NCI-H446 (cell line): ENCODE measurements around the gene METTL2B.

Source experiments
- DNase-seq, 2 experiments: peaks; one replicate each; lab custom pipeline; 2025; lab: John Stamatoyannopoulos, UW

The METTL2B gene

DNA sequence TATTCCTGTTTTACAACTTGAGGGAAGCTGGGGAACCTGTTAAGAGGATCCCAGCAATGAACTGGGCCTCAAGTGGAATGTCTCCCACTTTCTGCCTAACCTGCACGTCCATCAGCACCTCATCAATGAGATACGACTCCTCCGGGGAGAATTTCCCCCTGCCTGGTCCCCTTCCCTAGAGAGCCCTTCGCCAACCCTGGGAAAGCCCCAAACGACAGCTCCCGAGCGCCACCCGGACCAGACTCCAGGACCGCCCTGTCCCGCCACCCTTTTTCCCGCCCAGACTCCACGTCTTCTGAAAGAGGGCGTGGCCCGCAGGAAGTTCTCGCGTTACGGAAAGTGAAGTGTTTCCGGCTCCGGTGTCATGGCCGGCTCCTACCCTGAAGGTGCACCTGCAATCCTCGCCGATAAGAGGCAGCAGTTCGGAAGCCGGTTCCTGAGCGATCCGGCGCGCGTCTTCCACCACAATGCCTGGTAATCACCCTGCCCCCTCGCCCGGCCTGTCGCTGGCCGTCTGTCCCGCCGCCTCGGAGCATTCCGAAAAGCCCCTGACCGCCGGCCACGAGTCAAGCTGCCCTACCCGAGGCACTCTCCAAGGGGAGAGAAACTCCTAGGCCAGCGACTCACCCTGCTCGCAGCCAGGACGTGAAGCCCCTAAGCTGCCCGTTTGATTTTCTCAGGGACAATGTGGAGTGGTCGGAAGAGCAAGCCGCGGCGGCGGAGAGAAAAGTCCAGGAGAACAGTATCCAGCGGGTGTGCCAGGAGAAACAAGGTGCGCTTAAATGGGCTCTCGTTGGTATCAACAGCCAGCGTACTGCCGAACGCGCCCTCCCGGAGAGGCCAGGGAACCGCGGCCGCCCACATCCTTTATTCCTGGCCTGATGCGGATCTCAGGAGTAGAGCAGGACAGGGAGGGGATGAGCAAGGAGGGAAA lies at the start of gene METTL2B:
Gene METTL2B, plus strand, starts transcription at position 347 of the 934 bp plus-strand sequence. Its CDS starts 18 bp downstream, at position 365.
- peak; percentile 78 to 92 for DNase-seq

DNA sequence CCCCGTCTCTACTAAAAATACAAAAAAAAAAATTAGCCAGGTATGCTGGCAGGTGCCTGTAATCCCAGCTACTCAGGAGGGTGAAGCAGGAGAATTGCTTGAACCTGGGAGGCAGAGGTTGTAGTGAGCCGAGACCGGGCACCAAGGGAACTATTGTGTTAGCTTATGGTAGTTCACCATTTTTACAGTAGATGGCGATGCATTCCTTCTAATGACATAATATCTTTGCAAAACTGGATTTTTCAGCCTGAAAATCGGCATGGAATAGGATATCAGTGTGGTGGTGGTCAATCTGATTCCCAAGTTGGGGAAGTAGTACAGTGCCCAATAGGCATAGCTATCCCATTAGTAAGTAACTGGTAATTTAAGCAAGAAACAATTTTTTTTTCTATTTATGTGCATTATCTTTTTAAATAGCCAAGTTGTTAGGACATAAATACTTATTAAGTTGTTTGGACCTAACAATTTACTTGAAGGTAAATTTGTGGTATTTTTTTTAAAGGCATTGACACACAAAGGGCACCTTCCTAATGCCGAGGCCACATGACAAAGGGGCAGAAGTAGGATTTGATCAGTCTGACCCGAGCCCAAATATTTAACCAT lies 49.2 kb upstream of the METTL2B start:
- DNase-seq: peak; percentile 25 to 75

DNA sequence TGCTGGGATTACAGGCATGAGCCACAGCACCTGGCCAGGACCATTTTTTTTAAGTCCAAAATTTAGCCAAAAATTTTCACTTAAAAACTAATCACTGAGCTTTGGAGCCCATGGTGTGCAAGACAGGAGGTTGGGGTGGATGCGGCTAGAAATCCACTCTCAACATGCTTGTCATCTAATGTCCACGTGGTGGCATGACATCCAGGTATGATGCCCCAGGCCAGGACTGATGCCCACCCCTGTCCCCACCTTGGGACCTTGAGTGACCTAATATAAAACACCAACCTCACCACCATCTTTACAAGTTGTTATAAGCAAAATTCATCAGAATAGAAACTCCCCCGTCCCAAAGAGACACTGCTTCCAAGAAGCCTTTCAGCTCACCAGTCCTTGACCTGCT lies 46.3 kb upstream of the METTL2B start:
- DNase-seq: no peak

DNA sequence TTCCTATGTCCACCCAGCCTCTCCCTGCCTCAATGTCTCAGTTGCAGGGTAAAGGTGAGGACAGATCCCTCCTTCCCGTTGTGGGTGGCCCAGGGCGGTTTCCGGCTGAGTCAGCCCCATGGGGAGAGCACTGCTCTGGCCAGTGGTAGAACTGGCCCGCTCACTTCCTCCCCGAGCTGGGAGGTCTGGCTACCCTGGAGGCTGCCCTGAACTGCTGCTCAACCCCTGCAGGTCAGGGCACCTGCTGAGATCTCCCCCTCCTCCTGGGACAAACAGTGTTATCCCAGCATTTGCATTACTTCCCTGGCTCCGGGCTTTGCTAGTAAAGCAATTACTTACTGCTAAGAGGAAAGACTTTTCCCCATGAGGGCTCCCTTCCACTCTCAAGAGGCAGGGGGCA lies 45.3 kb upstream of the METTL2B start:
- no peak for DNase-seq

- DNase-seq: no peak
Observed at GRCh38 chr7:128431754-128432153, 44.8 kb upstream of the METTL2B start.

DNA sequence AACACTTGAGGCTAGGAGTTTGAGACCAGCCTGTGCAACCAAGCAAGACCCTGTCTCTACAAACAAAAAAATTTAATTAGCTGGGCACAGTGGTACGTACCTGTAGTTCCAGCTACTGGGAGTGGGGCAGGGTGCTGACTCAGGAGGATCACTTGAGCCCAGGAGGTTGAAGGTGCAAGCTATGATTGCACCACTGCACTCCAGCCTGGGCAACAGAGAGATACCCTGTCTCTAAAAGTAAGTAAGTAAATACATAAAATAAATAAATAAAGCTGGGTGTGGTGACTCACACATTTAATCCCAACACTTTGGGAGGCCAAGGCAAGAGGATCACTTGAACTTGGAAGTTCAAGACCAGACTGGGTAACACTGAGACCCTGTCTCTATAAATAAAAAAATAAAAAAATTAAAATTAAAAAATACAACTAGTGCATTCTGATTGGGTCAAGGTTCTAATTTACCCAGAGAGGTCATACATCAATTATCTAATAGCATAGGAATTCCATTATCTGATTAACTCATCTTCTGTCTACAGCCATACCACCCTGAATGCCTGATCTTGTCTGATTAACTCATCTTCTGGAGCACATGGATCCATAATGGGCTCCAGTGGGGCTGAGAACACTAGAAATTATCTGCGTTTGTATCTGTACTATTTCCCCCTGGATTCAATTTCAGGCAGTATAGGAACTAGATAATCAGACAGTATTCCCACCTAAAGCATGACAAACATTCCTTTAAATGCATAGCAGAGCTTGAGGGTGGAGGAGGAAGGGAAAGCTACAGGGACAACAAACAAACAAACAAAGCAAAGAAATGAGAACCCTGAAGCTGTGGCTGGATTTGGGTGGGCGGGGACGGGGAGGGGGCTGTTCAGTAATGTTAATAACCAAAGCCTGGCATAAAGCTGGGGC lies 41.9 kb upstream of the METTL2B start:
- no peak for DNase-seq

GRCh38 chr7:128435327-128435686 lies 41.2 kb upstream of the METTL2B start:
- DNase-seq: no peak

DNA sequence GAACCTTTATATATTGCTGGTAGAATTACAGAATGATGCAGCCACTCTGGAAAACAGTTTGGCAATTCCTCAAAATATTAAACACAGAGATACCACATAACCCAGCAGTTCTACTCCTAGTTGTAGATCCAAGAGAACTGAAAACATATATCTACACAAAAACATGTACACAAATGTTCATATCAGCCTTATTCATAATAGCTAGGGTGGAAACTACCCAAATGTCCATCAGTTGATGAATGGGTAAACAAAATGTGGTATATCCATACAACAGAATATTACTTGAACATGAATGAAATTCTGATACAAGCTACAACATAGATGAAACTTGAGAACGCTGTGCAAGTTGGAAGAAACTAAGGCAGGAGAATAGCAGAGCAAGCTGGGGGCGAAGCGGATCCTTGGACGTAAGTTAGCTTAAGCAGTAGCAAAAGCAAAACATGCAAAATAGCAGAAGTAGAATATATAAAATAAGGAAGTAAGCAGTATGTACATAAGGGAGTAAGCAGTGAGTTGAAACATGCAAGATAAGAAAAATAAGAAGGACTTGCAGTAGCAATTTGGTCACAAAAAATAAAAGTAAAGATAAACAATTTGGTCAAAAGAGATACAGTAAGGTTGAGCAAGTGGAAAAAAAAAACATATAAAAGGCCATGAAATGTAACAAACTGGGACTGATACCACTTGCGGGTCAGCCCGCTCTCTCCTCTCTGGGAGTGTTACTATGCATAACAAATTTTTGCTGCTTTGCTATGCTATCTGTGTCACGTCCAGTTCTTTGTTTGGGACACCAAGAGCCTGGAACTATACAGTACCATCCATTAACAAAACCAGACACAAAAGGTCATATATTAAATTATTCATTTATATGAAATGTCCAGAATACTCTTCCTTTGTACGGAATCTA lies 38.9 kb upstream of the METTL2B start:
- DNase-seq: no peak

DNA sequence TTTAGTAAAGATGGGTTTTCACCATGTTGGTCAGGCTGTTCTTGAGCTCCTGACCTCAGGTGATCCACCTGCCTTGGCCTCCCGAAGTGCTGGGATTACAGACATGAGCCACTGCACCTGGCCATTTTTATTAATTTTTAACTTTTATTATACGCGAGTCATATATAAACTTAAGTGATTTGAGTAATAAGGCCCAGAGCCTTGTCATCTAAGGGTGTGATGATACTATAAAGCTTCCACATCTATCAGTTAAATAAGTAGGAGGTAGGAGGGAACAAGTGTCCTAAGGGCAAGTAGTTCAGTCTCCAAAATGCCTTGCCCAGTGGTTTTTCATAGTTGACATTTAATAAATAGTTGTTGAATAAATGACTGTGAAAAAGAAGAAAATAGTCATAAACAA lies 34.2 kb upstream of the METTL2B start:
- no peak for DNase-seq

DNA sequence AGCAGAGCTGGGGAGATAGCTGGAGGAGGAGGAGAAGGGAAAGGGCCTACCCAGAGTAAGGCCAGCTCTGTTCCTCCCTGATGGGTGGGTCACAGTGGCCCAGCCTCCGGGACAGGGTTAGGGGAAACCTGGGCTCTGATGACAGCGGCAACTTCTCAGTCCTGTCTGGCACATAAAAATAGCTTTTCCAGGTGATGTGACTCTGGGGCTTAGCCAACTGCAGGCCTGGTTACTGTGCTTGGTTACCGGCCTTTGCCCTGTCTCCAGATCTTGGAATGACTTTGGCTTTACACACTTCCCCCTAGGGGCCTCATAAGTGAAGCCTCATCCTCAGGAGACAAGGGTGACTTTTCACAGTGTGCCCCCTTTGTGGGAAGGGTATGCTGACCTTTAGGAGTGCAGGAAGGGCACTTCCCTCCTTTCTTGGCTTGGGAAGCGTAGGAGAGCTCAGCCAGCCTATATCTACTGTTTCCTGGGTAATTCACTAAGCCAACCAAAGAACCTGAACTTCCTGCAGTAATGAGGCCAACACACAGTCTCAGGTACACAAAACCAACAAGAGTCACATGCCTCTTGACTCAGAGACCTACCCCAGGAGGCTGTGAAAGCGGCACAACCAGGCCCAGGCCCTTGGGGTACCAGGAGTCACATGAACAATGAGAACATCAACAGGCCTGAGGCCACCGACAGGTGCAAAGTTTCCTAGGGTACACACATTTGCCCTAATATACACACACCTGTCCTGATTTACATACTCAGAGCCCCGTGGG lies 32.5 kb upstream of the METTL2B start:
- no peak for DNase-seq

DNA sequence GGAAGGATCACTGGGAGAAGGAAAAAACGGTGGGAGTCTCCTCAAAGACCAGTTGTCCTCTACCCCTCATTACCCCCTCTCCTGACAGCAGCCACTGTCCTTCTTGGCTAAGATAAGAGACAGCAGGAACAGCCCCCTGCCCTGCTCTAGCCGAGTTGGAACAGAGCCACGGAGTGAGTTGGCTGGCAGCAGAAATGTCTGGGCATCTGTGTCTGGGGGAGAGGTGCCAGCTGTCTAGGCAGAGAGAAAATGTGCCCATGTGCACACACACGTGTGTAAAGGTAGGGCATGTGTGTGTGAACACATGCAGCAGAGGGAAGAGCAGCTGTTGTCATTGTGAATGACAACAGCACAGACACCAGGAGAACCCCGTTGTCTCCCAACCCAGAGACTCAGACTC lies 30.2 kb upstream of the METTL2B start:
- DNase-seq: peak in 1 of 2 experiments; percentile 83

DNA sequence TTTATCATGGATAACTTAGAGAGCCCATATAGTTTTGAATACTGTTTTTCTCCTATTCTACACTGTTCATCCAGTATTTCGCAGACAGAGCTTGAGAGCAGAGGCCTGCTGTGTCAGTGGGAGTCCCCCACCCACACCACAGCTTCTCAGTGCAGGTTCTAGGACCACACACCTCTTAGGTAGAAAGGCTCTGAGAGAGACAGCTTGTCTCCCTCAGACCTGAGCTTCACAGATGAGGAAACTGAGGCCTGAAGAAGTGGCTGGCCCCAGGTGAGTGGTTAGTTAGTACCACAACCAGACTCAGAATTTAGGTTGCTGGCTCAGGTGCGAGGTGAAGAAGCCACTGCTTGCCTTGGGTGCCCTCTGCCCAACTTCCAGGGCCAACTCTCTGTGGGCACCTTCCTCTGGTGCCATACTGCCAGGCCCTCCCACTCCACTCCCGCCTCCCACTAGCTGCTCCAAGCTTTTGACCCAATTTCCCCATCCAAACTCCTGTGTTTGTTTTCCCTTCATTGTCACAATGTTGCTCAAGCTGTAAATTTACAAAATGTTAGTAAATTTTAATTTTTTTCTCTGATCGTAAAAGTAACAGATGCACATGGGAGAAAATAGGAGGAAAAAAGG lies 28.5 kb upstream of the METTL2B start:
- DNase-seq: no peak

- DNase-seq: no peak
Observed at GRCh38 chr7:128448751-128449302, 27.7 kb upstream of the METTL2B start.

- DNase-seq: no peak
Observed at GRCh38 chr7:128450409-128450808, 26.1 kb upstream of the METTL2B start.

DNA sequence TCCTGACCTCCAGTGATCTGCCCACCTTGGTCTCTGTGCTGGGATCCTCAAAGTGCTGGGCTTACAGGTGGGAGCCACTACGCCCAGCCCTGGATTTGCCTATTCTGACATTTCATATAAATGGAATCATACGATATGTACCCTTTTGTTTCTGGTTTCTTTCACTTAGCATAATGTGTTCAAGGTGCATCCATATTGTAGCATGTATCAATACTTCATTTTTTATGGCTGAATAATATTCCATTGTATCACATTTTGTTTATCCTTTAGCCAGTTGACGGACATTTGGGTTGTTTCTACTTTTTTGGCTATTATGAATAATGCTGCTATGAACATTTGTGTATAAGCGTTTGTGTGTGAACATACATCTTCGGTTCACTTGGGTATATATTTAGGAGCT lies 25.6 kb upstream of the METTL2B start:
- no peak for DNase-seq

- DNase-seq: no peak
Observed at GRCh38 chr7:128452552-128452951, 24.0 kb upstream of the METTL2B start.

DNA sequence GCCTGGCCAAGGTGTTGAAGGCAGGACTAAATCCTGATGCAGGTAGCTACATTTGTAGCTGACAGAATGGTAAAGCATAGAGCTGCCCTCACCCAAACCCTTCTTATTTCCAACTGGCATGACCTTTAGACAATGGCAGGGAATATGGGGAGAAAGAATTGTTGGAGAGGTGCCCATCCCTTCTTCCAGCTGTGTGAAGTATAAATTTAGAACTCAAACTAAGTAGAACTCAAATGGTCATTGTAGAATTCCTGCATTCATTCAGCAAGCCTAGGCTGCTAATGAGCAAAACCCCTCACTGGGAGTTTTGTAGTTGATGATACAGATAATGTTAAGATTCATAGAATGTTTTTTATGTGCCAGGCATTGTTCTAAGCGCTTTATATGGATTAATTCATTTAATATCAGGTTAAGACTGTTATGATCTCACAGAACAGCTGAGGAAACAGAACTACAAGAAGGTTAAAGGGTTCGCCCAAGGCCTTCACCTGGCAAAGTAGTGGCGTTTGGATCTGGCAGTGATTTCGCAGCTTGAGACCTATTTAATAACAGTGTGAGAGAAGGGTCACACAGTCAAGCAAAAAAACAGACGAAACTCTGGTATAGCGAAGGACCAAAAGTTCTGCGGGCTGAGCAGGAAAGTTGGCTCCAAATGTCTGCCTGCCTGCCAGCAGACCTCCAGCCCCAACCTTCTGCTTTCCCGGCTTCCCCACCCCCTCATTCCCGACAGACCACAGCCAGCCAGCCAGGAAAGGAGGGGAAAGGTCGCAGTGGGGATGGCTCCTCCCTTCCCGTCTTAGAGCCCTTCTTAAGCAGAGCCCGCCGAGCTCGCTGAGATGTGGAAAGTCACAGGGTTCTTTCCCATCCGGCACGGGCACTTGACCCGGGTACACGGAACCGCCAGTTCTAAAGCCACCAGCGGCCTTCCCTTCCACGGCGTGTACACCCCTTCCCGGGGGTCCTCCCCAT lies 22.4 kb upstream of the METTL2B start:
- DNase-seq: peak in 1 of 2 experiments; percentile 67

- no peak for DNase-seq
Observed at GRCh38 chr7:128454808-128455542, 21.6 kb upstream of the METTL2B start.
